Activated T-cell treated with anti-CD3 and anti-CD28 coated beads, Interleukin-2, amount 50 U/mL, for 48 hours (primary cell): ENCODE data around the gene NRARP.
A peak's percentile ranks its signal among the peaks of the same experiment; 100 is the strongest.

Experiments used
- DNase-seq, 2 experiments: peaks; one replicate each; pipeline ENCODE4 v3.0.0-alpha.2; 2020

The NRARP gene

DNA sequence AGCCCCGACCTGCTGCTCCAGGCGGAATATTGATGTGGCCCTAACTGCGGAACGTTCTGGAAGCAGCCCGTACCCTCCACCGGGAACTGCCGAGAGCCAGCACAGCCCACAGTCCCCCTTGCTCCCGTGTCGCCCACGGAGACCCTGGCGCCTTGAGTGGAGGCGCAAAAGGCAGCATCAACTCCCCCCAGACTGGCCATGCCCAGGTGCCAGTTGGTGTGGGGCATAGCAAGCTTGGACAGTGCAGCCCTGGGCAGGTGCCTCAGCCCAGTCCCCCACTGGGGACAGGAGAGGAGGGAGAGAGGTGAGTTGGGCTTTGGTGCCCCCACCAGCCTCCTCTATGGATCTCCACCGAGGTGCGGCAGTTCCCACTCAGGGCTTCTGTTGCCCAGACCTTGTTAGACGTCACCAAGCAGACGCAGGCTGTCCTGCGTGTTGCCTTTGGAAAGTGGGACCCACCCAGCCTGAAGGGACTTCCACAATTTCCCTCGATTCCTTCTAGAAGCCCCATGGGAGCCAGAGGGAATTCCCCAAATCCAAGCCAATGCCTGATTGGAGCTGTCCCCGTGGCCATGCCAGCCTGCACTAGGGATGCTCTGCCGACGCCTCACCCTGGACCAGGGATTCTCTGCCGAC, 19.8 kb upstream of the NRARP start:
- DNase-seq, result no peak

DNA sequence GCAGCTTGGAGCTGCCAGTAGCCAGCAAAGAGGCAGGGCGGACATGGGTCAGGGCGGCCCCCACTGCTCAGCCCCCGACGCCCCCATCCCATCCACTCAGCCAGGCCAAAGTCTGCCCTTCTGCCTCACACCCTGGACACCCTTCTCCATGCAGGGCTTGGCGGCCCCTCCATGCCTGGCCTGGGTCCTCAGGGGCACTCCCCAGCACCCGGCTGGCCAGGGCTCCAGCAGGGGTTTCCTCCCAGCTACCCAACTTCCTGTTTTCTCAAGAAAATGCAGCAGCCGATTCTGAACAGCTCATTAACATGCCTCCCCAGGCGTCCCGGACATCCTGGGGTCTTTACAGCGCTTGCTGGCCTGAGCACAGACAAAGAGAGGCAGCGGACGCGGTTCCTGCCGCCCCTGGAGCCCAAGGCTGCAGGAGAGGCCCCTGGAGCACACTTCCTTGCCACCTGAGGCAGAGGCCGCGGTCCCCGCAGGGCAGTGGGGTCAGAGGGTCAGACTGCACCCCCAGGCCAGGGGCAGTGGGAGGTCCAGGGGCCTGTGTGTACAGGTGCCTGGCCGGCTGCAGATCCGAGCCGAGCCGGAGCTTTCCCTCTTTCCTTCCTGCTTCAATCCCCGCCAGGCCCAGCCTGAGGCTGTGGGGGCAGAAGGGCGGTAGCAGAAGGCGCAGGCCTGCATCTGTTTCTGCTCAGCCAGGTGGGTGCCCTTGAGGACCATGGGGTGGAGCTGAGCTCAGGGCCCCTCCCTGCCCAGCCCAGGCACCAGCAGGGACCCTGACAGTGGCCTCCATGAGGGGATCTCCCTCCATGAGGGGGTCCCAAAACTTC, 18.7 kb upstream of the NRARP start:
- peak in 1 of 2 experiments; percentile 39 for DNase-seq

DNA sequence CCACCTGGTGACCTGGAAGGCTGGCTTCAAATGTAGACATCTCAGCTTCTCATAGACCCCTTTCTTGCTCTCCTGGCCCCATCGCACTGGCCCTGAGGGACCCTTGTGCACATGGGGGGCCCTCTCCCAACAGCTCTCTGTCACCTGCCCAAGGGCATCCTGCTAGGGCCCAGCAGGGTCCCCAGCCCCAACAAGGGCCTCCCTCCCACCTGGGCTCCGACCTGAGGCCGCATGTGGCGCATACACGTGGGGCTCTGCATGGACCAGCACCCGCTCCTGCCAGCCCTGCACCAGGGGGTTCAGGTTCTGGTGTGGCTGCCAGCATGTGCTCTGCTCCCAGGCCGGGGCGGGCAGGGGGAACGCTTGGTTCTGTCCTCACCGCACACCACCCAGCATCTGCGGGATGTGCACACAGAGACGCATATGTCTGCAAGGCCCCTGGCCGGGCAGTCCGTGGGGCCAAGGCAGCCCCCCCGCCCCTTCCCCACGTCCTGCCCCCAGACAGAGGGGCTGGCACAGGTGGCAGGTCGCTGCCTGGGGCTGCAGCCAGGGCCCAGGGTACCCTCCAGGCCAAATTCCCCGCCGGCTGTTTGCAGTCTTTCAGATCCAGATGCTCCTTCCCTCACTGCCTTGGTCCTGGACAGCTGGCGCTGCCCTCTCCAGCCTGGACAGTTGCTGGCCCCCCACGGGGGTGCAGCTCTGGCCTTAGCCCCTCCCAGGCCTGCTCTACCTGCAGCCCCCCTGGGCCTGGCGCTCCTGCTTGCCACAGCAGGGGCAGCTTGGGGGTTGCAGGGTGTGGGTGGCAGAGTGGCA, 17.9 kb upstream of the NRARP start:
- DNase-seq, result peak in 1 of 2 experiments; percentile 17

DNA sequence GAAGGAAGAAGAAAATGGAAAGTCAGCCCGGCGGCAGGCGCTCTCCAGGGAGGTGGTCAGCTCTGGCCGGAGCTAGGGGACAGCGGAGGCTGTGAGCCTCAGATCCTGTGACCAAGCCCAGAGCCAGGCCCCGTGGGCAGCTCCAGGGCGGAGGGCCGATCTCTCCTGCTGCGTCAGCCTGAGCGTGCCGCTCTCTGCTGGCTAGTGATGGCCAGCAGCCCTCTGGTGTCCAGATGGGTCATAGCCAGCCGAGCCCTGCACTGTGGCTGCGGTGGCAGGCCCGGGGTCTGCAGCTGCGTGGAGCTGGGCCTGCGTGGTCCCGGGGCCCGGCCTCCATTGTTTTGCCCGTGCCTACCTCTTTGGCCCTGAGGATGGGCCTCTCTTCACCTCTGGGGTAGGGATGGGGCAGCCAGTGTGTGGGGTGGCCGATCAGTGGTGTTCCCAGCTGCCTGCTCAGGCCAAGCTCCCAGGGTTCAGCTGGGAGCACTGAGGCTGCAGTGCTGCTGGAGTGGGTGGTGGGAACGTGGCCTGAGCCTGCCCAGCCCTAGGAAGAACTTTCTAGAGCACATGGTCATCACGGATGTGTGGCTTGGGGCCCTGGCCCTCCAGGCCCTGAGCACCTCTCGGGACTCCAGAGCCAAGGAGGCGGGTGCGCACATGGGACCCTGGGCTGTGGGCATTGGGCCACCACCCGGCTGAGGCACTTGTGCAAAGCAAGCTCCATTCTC, 17.1 kb upstream of the NRARP start:
- DNase-seq, result peak in 1 of 2 experiments; percentile 16

DNA sequence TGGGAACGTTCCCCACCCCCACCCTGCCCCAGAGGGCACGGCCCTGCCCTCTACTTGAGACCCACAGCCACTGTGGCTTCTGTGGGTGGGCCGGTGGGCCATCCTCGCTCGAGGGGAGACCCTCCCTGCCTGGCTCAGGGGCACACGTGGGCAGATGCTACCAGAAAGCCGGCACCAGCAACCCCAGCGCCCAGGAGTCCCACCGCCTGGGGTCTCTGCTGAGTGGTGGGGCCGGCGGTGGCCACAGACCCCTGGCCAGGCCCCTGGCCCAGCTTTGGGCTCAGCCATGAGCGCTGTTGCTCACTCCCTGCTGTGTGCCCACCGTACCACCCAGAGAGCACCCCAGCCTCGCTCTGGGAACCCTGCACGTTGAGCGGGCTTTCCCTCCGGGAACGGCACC, 16.5 kb upstream of the NRARP start:
- no peak for DNase-seq

DNA sequence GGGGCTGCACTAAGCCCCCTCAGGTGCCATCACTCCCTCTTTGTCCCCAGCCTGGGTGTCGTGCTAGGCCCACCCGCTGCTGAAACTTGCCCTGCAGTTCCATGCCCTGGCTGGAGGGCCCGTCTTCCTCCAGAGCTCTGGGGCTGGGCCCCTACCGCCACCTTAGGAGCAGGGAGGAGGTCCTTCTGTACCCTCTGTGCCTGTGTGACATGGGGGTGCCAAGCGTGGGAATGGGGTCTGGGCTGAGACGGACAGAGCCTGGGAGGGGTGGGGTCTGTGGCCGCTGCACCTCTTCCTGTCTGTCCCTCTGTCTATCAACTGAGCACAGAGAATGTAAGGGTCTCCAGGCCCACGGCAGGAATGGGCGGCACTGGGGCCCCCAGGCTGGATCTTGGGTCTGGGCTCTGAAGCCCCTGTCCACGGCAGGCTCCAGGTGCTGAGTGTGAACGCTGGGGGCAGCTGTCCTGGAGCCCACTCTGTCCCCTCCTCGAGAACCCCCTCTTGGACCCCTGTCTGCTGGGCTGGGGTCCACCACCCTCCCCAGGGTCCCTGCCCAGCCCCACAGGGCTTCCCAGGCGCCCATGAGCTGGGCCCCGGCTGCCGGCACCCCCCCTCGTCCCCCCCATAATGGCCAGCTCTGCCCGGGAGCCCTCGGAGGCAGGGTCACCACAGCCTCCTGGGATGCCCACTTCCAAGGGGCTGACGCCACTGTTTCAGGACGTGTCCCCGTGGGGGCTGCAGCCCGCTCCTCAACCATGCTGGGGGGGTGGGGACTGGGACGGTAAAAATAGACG, 15.8 kb upstream of the NRARP start:
- DNase-seq, result peak in 1 of 2 experiments; percentile 15

DNA sequence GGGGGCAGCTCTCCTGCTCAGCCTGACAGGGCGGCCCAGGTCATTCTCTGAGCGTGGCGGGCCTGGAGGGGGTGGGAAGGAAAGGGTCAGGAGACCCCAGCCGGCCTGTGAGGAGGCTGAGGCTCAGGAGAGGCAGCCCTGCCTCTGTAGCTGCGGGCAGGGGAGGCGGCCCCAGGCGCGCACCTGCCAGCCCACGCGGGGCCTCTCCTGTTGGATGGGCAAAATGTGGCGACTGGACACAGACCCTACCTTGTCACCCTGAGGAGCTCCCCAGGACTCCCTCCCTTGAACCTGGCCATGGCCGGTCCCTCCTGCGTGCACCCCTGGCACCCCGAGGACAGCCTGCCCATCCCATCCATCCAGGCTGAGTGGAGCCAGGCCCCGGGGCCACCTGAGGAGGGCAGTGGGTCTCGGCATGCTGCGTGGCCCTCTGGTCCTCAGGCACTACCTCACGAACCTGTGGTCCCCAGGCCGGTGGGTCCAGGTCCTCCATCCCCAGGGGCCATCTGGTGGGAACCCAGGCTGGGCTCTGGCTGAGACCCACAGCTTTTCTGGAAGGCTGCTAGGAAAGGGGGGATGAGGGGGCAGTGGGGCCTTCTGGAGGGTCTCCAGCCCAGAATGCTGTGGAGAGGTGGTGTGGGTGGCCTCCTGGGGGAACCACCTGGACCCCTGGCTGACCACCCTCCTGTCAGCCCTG, 15.1 kb upstream of the NRARP start:
- peak; percentile 17 to 18 for DNase-seq

DNA sequence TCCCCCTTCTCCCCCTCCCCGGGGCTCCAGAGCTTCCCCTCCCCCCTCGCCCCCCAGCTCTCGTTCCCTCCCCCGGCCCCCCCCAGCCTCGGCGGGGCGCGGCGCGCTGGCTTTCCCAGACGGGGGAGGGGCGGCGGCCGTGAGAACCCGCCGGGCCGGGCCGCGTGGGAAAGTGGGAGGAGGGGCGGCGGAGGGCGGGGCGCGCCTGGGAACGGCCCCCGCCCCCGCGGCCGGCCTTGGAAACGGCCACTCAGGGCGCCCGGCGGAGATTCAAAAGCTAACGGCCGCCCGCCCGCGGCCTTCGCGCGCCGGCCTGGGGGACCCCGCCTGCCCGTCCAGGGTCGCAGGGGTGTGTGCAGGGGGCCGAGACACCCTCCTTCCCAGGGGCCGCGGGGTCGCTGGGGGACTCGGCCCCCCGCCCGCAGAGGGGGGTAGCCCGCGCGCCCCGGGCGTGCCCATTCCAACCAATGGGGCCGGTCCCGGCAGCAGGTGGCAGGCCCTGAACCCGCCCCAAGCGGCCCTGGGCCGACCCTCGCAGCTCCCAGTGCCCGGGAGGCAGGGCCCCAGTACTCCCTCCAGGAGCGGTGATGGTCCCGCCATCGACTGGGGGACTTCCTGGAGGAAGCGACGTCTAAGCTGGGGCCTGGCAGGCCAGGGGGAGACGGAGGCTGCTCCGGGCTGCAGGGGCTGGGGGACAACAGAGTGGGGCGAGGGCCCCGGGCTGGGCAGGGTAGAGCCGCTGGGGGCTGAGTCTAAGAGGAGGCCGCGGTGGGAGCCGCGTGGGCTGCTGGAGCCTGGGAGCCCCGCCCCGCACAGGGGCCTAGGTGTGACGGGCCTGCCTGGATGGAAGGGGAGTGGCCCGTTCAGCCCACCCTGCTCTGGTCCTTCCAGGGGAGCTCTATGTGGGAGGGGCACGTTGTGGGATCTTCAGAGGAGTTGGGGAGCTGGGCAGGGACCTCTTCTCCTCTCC, 14.2 kb upstream of the NRARP start:
- DNase-seq, result peak; percentile 33 to 56

DNA sequence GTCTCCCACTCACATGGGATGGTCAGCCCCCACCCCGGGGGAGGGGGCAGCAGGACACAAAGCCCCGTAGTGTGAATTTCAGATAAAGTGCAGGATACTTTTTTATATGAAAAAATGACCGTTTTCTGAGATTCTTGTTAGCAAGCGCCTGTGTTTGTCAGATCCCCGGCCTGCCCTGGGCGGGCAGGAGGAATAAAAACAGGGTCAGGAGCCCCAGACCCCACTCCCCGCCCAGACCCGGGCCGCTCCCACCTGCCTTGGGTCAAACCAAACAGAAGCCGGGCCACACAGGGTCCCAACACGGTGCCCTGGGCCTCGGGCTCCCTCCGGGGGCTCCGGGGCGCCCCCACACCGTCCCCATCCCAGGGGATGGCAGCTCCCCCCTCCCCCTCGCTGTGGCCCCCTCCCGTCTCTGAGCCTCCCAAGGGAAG, 13.5 kb upstream of the NRARP start:
- DNase-seq, result peak in 1 of 2 experiments; percentile 17

DNA sequence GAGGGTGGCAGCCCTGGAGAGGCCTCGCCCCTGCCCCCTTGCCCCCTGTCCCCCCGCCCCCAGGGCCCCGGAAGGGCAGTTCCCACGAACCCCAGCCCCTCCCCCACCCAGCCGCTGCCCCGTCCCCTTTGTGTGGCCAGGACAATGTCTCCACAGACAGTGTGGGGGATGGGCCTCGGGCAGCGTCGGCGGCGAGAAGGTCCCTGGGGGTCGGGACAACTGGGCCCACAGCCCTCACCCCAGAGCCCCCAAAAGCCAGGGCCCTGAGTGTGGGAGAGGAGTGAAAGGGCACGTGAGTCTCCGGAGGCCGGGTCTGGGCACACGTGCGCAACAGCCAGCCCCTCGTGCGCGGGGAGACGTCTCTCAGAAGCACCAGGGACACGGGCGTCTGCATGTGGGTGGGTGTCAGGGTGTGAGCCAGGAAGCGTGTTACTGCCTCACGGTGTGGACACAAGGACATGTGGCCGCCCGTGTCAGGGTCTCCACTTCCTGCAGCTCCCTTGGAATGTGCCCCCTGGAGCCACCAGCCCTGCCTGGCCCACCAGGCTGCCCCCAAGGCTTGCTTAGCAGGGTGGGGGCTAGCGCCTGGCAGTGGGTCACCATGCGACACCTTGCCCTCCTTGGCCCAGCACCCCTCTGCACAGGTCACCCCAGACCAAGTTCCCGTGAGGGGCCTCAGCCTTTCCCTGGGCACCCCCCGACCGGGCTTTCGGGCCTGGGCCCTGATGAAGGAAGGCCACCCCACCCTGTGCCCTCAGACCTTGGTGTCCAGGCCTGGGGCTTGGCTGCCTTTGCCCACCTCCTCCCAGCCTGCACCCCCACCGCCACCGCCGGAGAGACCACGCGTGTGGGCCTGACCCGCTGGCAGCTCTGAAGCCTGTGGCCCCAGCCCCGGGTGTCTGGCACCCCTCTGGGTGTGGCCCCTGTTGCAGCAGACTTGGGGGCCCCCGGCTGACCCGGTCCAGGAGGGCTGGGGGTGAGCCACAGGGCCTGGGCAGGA, 12.8 kb upstream of the NRARP start:
- DNase-seq, result no peak

DNA sequence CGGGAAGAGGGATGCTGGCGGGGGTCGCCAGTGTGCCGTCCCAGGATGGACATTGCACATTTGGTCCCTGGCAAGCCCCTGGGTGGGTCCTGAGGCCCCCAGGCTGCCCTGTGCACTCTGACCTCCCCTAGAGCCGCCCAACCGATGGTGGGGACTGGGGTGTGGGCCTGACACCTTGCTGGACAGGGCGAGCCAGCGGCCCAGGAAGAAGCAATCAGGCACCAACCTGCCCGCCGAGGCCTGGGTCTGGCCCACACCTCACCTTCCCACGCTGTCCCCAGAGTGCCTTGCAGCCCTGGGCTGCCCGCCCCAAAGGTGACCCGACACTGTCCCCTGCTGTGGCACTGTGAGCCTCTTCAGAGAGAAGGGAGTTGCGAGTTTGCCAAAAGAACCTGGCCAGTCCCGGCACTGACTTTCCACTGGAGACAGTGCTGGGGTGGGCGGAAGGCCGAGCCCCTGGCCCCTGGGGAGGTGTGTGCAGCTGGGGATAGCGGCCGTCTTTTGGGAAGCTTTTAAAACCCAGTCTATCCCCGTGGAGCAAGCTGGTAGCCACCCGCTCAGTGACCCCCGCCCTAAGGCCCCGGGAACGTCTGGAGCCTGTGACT, 12.0 kb upstream of the NRARP start:
- peak in 1 of 2 experiments; percentile 16 for DNase-seq

DNA sequence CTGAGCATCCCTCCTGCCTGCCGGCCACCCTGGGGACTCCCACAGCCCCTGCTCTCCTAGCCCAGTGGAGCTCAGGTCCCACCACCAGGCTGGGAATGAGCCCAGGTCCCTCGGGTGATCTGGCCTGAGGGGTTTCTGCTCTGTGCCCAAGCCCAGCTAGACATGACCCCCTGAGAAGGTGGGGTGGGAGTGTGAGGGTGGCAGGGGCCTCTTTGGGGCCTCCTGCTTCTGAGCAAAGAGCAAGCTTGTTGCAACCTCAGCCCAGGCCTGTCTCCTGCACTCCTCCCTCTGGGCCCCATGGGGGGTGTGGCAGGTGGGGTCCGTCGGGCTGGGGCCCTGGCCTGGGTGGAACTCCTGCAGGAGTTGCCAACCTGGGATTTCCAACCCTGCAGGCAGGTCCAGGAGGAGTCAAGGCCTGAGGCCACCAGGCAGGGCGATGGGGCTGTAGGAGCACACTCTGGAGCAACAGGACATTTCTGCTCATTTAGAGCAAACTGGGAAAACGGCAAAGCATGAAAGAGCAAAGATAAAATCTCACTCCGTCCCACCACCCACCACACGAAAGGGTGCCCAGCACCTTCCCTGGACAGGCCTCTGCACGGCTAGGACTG, 11.4 kb upstream of the NRARP start:
- DNase-seq, result no peak

DNA sequence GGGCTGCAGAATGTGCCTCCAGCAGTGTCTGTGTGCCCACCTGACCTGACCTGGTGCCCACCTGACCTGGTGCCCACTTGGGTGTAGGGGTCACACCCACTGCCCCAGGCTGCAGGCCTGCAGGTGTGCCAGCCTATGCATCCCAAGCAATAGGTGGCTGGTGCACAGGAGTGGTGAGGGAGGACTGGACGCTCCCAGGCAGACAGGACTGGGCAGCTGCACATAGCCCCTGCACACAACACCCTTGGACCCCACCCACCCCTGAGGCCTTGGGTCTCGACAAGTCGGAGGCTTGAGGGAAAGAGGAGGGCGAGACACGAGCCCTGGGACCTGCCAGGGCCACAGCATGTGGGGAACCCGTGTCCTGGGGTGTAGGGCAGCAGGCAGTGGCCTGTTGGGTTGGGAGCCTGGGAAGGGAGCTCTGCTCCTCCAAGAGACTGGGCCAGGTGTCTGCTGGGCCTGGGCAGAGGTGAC, 10.8 kb upstream of the NRARP start:
- DNase-seq, result peak in 1 of 2 experiments; percentile 16

DNA sequence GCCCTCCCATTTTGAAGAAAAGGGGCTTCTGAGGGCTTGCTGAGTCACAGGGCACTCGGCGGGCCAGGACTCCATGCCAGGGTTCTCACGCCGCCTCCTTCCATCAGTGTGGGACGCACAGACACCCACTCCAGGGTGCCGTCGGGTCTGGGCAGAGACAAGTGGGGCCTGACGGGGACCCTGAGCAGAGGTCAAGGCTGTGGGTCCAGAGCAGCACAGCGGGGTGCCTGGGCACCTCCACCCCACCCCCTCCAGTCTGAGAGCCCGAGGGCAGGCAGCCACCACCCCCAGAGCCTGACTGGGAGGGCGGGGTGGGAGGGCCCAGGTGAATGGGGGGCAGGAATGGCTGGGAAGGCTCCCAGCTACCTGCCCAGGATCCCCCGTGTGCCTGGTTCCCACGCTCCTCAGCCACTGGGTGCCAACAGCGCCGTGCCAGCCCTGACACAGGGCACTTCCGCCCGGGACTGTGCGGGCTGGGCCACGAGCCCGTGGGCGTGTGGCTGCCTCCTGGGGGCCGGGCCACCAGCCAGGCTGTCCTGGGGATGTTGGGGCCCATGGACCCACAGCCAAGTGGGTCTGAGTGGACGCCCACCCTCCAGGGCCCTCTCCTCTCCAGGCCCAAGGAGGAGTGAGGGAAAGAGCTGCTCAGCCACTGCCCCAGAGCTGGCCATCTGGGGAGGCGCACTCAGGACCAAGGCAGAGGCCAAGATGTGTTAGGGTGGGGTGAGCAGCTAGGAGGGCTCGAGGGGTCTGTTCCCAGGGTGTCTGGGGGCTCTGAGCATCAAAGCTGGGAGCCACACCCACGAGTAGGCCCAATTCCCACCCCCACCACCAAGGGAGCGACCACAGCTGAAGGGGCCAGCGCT, 10.1 kb upstream of the NRARP start:
- no peak for DNase-seq

DNA sequence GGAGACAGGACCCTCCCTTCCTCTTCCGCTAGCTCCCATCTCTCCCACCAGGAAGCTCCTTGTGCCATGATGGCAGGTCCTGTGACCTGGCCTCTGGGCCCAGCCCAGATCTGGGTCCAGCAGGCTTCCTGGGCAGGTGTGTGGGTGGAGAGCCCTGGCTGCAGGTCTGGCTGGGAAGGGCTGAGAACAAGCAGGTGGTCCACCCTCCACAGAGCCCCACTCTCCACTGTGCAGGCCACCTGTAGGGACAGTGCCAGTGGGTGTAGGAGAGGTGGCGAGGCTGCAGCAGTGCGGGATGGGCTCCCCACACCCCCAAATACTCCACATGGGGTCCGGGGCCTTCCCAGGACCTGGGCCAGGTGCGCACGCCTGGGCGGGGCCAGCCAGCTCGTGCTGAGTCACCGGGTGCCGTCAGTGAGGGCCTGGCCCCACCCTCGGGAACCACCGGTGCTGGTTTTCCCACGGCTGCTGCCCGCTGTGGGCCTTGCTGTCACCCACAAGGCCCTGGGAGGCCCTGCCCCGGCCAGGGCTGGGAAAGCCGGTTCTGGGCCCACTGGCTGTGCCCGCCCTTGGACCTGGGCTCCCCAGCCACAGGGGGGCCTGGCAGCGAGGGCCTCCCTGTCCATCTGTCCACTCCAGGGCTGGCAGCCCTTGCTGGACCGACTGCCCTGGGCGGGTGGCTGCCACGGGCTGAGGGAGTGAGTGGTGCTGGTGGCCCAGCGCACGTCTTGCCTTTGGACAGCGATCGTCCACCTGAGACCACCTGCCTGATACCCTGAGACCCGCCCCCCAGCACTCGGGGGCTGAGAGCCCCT, 9.3 kb upstream of the NRARP start:
- DNase-seq, result no peak
